ENCODE data around the gene EYS.

EYS gene

GRCh38 chr6:63734923-63735322 is 1972.1 kb downstream of the EYS start:
- no peak for DNase-seq (ENCODE audit: low spot score)

- no peak for DNase-seq (ENCODE audit: low spot score)
These were observed 1974.7 kb downstream of the EYS start for GRCh38 chr6:63732336-63732735.

- no peak for DNase-seq (ENCODE audit: low spot score)
These were observed 1975.1 kb downstream of the EYS start for GRCh38 chr6:63731930-63732329.

GRCh38 chr6:63730311-63730710 is 1976.7 kb downstream of the EYS start:
- DNase-seq (ENCODE audit: low spot score): no peak

GRCh38 chr6:63724721-63725120 is 1982.3 kb downstream of the EYS start:
- DNase-seq (ENCODE audit: low spot score): no peak

GRCh38 chr6:63721181-63721580 is 1985.8 kb downstream of the EYS start:
- DNase-seq (ENCODE audit: low spot score): no peak

GRCh38 chr6:63716169-63716568 is 1990.9 kb downstream of the EYS start:
- DNase-seq (ENCODE audit: low spot score): no peak

- no peak for DNase-seq (ENCODE audit: low spot score)
These were observed 1992.9 kb downstream of the EYS start for GRCh38 chr6:63714091-63714490.

GRCh38 chr6:63713332-63713731 is 1993.7 kb downstream of the EYS start:
- no peak for DNase-seq (ENCODE audit: low spot score)

GRCh38 chr6:63709148-63709547 is 1997.9 kb downstream of the EYS start:
- DNase-seq (ENCODE audit: low spot score): no peak

- no peak for DNase-seq (ENCODE audit: low spot score)
These were observed 1998.4 kb downstream of the EYS start for GRCh38 chr6:63708631-63709030.

- DNase-seq (ENCODE audit: low spot score): no peak
These were observed 2000.4 kb downstream of the EYS start for GRCh38 chr6:63706630-63707029.

GRCh38 chr6:63705707-63706106 is 2001.3 kb downstream of the EYS start:
- no peak for DNase-seq (ENCODE audit: low spot score)

GRCh38 chr6:63690221-63690620 is 2016.8 kb downstream of the EYS start:
- no peak for DNase-seq (ENCODE audit: low spot score)

GRCh38 chr6:63689421-63689820 is 2017.6 kb downstream of the EYS start:
- no peak for DNase-seq (ENCODE audit: low spot score)

- DNase-seq (ENCODE audit: low spot score): no peak
These were observed 2021.3 kb downstream of the EYS start for GRCh38 chr6:63685446-63686379.

- DNase-seq (ENCODE audit: low spot score): no peak
These were observed 2023.9 kb downstream of the EYS start for GRCh38 chr6:63683071-63683603.

GRCh38 chr6:63677282-63677681 is 2029.7 kb downstream of the EYS start:
- peak; percentile 31 for DNase-seq (ENCODE audit: low spot score)

GRCh38 chr6:63676412-63677114 is 2030.5 kb downstream of the EYS start:
- DNase-seq (ENCODE audit: low spot score): no peak

- no peak for DNase-seq (ENCODE audit: low spot score)
These were observed 2031.9 kb downstream of the EYS start for GRCh38 chr6:63675138-63675537.

- DNase-seq (ENCODE audit: low spot score): no peak
These were observed 2032.4 kb downstream of the EYS start for GRCh38 chr6:63674635-63675034.

- DNase-seq (ENCODE audit: low spot score): no peak
These were observed 2033.3 kb downstream of the EYS start for GRCh38 chr6:63673692-63674091.

GRCh38 chr6:63672582-63673129 is 2034.4 kb downstream of the EYS start:
- DNase-seq (ENCODE audit: low spot score): no peak
